ENCODE results near the gene NLRC5. TPM values are rescaled to one million over a fixed set of nuclear protein-coding genes. Genes with fewer than 3 reads are reported as not detected.

The NLRC5 gene
- total RNA-seq, 1 experiment from 2014 or later = 1.6 TPM

DNA sequence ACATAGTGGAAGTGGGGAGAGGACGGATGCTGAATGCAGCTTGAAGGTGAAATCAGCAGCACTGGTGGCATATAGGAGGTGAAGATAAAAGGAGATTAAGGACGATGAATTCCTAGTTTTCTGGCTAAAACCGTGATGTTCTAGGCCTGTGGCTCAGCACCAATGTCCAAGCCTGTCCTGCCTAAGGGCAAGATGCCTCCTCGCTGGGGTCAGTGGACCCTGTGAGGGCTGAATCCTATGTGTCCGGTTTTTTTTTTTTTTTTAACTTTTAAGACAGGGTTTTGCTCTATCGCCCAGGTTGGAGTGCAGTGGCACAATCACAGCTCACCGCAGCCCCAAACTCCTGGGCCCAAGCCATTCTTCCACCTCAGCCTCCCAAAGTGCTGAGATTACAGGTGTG is 115.8 kb downstream of the NLRC5 start:
- Histone ChIP-seq H3K4me1 (peaks cover 16% of the 10 kb centered on the region), H3K27me3 (replicated peaks; ENCODE audit: control insufficient read depth, insufficient read depth, low read length) (no peaks in the 10 kb centered on the region), H3K9me3 (no peaks in the 10 kb centered on the region), H3K36me3 (ENCODE audit: control insufficient read depth, insufficient read depth, low read length) (no peaks in the 10 kb centered on the region), H3K4me3 (ENCODE audit: low read depth, low read length) (no peak overlapping the region)
- peaks cover 25% of the 10 kb centered on the region for H3K4me1 Mint-ChIP-seq (ENCODE audit: low read depth, unreplicated experiment)
- no peaks in the 10 kb centered on the region for H3K9me3 Mint-ChIP-seq (ENCODE audit: unreplicated experiment)
- no TSS peak for BruUV-seq (replicated peaks)
- no peak for DNase-seq
- no peak overlapping the region for H3K27ac Mint-ChIP-seq (ENCODE audit: unreplicated experiment)
- TF ChIP-seq, protein P1, sequence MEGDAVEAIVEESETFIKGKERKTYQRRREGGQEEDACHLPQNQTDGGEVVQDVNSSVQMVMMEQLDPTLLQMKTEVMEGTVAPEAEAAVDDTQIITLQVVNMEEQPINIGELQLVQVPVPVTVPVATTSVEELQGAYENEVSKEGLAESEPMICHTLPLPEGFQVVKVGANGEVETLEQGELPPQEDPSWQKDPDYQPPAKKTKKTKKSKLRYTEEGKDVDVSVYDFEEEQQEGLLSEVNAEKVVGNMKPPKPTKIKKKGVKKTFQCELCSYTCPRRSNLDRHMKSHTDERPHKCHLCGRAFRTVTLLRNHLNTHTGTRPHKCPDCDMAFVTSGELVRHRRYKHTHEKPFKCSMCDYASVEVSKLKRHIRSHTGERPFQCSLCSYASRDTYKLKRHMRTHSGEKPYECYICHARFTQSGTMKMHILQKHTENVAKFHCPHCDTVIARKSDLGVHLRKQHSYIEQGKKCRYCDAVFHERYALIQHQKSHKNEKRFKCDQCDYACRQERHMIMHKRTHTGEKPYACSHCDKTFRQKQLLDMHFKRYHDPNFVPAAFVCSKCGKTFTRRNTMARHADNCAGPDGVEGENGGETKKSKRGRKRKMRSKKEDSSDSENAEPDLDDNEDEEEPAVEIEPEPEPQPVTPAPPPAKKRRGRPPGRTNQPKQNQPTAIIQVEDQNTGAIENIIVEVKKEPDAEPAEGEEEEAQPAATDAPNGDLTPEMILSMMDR (IDR thresholded peaks at IDR 0.05; ENCODE audit: insufficient read depth in 1 of 2, low read depth in 1 of 2, low read length in 1 of 2, severe bottlenecking in 1 of 2, unreplicated experiment in 1 of 2) = no peak
- peaks cover 17% of the 10 kb centered on the region for H3K36me3 Mint-ChIP-seq (ENCODE audit: insufficient read depth, unreplicated experiment)
- POLR2A ChIA-PET = no interaction called here
- H3K27me3 Mint-ChIP-seq (ENCODE audit: insufficient read depth, unreplicated experiment) = no peaks in the 10 kb centered on the region
- intact Hi-C loops (cut with micrococcal nuclease; ENCODE audit: unreplicated experiment) = no loop called here
- H3K4me3 Mint-ChIP-seq (ENCODE audit: unreplicated experiment) = no peak overlapping the region
- CTCF ChIA-PET = interaction anchor here (1.6 kb wide), 1 partner anchor 13 kb away, joined by 6 read pairs; the partner anchor contains the start of gene CPNE2

DNA sequence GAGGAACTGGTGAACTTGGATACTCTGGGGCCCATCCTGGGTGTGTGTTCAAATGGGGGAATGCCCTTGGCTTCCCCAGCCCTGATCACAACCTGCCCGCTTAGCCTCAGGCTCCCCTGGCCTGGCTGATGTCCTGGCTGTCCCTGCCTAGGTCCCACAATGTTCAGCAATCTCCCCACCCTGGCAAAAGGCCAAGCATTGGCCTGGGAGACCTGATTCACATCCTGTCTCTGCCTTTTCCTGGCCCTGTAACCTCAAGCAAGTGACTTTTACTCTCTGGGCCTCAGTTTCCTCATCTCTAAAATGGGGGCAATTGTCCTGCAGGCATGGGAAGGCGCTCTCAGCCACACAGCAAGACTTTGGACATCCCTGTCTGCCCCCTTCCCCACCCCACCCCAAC is 117.4 kb downstream of the NLRC5 start:
- CTCF ChIA-PET = interaction anchor here (1.1 kb wide), 1 partner anchor 14 kb away, joined by 4 read pairs; the partner anchor contains the start of gene CPNE2
- intact Hi-C loops (cut with micrococcal nuclease; ENCODE audit: unreplicated experiment) = no loop called here

DNA sequence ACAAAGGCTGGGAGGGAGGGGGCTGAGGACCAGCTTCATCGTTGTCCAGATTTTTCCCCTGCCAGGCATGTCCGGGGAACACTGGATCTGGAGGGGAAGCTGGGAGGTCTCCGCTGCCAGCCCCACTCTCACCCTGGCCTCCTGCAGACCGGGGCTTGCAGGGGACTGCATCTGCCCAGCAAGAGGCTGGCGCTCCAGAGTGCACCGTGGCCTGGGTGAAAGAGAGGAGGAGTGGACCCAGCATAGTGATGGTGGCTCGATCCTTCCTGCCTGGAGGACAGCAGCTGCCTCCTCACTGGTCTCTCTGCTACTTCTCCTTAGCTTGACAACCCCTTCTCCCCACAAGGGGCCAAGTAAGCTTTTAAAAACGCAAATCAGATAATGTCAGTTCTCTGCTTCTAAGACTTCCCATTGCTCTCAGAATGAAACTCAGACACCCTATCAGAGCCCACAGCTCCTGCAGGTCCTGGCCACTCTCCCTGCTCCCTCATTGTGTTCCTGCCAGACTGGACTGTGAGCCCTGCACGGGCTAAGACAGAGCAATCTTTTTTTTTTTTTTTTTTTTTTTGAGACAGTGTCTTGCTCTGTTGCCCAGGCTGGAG is 118.1 kb downstream of the NLRC5 start:
- POLR2A ChIA-PET = no interaction called here
- TF ChIP-seq, protein P1 (IDR thresholded peaks at IDR 0.05; ENCODE audit: insufficient read depth in 1 of 2, low read depth in 1 of 2, low read length in 1 of 2, severe bottlenecking in 1 of 2, unreplicated experiment in 1 of 2) = no peak
- H3K27ac Mint-ChIP-seq (ENCODE audit: unreplicated experiment) = no peak overlapping the region

More for the DNA sequence above, 117.4 kb downstream of the NLRC5 start:
- no peaks in the 10 kb centered on the region for H3K27me3 Mint-ChIP-seq (ENCODE audit: insufficient read depth, unreplicated experiment)
- Histone ChIP-seq H3K27me3 (replicated peaks; ENCODE audit: control insufficient read depth, insufficient read depth, low read length) (no peaks in the 10 kb centered on the region), H3K4me3 (ENCODE audit: low read depth, low read length) (no peak overlapping the region), H3K36me3 (ENCODE audit: control insufficient read depth, insufficient read depth, low read length) (no peaks in the 10 kb centered on the region), H3K9me3 (no peaks in the 10 kb centered on the region), H3K4me1 (peaks cover 16% of the 10 kb centered on the region)
- H3K9me3 Mint-ChIP-seq (ENCODE audit: unreplicated experiment) = no peaks in the 10 kb centered on the region
- H3K4me1 Mint-ChIP-seq (ENCODE audit: low read depth, unreplicated experiment) = peaks cover 26% of the 10 kb centered on the region
- BruUV-seq (replicated peaks) = no TSS peak
- no peak overlapping the region for H3K4me3 Mint-ChIP-seq (ENCODE audit: unreplicated experiment)
- H3K27ac Mint-ChIP-seq (ENCODE audit: unreplicated experiment) = no peak overlapping the region
- TF ChIP-seq, protein P1 (IDR thresholded peaks at IDR 0.05; ENCODE audit: insufficient read depth in 1 of 2, low read depth in 1 of 2, low read length in 1 of 2, severe bottlenecking in 1 of 2, unreplicated experiment in 1 of 2) = no peak
- H3K36me3 Mint-ChIP-seq (ENCODE audit: insufficient read depth, unreplicated experiment) = peaks cover 16% of the 10 kb centered on the region
- no peak for DNase-seq
- POLR2A ChIA-PET = no interaction called here

More for the DNA sequence above, 118.1 kb downstream of the NLRC5 start:
- no peak overlapping the region for H3K4me3 Mint-ChIP-seq (ENCODE audit: unreplicated experiment)
- no peaks in the 10 kb centered on the region for H3K9me3 ChIP-seq
- H3K27me3 Mint-ChIP-seq (ENCODE audit: insufficient read depth, unreplicated experiment) = no peaks in the 10 kb centered on the region
- H3K9me3 Mint-ChIP-seq (ENCODE audit: unreplicated experiment) = no peaks in the 10 kb centered on the region
- peaks cover 26% of the 10 kb centered on the region for H3K4me1 Mint-ChIP-seq (ENCODE audit: low read depth, unreplicated experiment)
- BruUV-seq (replicated peaks) = no TSS peak
- H3K27me3 ChIP-seq (replicated peaks; ENCODE audit: control insufficient read depth, insufficient read depth, low read length) = no peaks in the 10 kb centered on the region
- peaks cover 16% of the 10 kb centered on the region for H3K36me3 Mint-ChIP-seq (ENCODE audit: insufficient read depth, unreplicated experiment)
- DNase-seq = no peak
- H3K36me3 ChIP-seq (ENCODE audit: control insufficient read depth, insufficient read depth, low read length) = no peaks in the 10 kb centered on the region
- H3K4me1 ChIP-seq = peaks cover 16% of the 10 kb centered on the region
- intact Hi-C loops (cut with micrococcal nuclease; ENCODE audit: unreplicated experiment) = no loop called here
- no peak overlapping the region for H3K4me3 ChIP-seq (ENCODE audit: low read depth, low read length)
- CTCF ChIA-PET = interaction anchor here (0.7 to 1.1 kb wide), 2 partner anchors 15 to 87 kb away, joined by 4 read pairs; partner anchors contain the start of gene CPNE2
